ENCODE measurements around the gene ARHGAP25. TPM values are rescaled to one million over a fixed set of nuclear protein-coding genes. Genes with fewer than 3 reads are reported as not detected.

The ARHGAP25 gene
- total RNA-seq, 1 experiment from 2014 or later: 172 TPM

DNA sequence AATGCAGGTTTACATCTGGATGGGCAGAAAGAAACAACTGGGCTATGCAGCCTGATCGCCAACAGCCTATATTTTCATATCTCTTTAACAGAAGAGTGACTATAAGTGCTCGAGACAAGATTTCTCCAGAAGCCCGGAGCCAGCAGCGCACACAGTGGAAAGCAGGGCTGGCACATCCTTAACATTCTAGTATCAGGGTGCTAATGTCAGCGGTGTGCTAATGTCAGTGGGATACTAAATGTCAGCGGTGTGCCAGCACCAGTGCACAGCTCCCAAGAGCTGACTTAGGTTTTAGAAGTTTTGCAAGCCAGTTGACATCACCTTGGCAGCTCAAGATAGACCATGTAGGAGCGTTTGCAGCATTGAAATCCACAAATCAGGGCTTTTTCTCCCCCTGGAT lies 128.3 kb downstream of the ARHGAP25 start:
- Histone ChIP-seq H3K9ac (ENCODE audit: low read length) (no peak overlapping the region), H4K20me1 (ENCODE audit: insufficient read depth, low read depth, low read length) (no peaks in the 10 kb centered on the region), H3K79me2 (ENCODE audit: low read length) (no peaks in the 10 kb centered on the region), H3K9me2 (replicated peaks; ENCODE audit: insufficient read depth, low read length) (no peaks in the 10 kb centered on the region), H3K27me3 (ENCODE audit: low read length) (no peaks in the 10 kb centered on the region), H3K4me1 (ENCODE audit: low read length) (peaks cover 13% of the 10 kb centered on the region), H3K4me2 (ENCODE audit: low read depth, low read length, poor library complexity, severe bottlenecking) (no peak overlapping the region), H2AFZ (ENCODE audit: low read length) (no peak overlapping the region), H3K36me3 (ENCODE audit: insufficient read depth, low read length) (no peaks in the 10 kb centered on the region), H3K9me3 (ENCODE audit: low read length) (no peaks in the 10 kb centered on the region), H3K27ac (ENCODE audit: low read length) (no peak overlapping the region), H3K4me3 (ENCODE audit: low read length) (no peak overlapping the region)
- no peak for DNase-seq

DNA sequence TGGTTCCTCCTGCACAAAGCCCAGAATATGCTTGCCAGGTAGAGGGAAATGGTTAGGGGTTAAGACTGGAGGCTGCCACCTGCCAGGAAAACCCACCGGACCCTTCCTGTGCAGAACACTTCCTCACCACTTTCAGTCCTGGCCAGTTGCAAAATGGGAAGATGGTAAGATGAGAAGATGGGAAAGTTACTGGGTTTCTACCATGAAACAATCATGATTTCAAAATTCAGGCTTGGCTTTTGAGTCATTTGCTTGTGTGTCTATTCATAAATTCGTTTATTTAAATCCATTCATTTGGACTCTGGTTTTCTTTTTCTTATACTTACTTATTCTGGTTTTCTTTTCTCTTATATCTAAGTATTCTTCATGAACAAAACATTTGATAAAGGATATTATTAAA lies 129.4 kb downstream of the ARHGAP25 start:
- Histone ChIP-seq H3K27ac (ENCODE audit: low read length) (no peak overlapping the region), H3K36me3 (ENCODE audit: insufficient read depth, low read length) (no peaks in the 10 kb centered on the region), H3K27me3 (ENCODE audit: low read length) (no peaks in the 10 kb centered on the region), H4K20me1 (ENCODE audit: insufficient read depth, low read depth, low read length) (no peaks in the 10 kb centered on the region), H3K9ac (ENCODE audit: low read length) (no peak overlapping the region), H3K4me1 (ENCODE audit: low read length) (peaks cover 3% of the 10 kb centered on the region), H3K4me2 (ENCODE audit: low read depth, low read length, poor library complexity, severe bottlenecking) (no peak overlapping the region), H3K4me3 (ENCODE audit: low read length) (no peak overlapping the region), H3K9me3 (ENCODE audit: low read length) (no peaks in the 10 kb centered on the region), H3K9me2 (replicated peaks; ENCODE audit: insufficient read depth, low read length) (no peaks in the 10 kb centered on the region), H2AFZ (ENCODE audit: low read length) (no peak overlapping the region), H3K79me2 (ENCODE audit: low read length) (no peaks in the 10 kb centered on the region)
- no peak for DNase-seq

DNA sequence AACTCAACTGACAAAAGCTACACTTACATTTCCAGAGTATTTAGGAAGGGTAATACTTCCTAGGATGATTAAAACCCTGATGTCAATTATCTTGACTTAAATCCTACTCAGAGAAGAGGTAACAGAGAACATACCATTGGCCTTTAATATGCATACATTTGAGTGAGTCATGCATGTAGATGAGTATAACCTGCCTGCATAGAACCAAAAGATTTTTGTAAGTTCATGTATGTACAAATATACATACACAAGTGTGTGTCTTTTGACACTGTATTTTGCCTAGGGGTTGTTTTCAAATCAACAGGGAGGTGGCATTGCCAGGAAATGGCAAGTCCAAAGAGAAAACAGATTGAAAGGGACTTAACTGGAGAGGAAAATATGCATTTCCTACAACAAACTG lies 130.5 kb downstream of the ARHGAP25 start:
- H3K9me3 ChIP-seq (ENCODE audit: low read length): no peaks in the 10 kb centered on the region

DNA sequence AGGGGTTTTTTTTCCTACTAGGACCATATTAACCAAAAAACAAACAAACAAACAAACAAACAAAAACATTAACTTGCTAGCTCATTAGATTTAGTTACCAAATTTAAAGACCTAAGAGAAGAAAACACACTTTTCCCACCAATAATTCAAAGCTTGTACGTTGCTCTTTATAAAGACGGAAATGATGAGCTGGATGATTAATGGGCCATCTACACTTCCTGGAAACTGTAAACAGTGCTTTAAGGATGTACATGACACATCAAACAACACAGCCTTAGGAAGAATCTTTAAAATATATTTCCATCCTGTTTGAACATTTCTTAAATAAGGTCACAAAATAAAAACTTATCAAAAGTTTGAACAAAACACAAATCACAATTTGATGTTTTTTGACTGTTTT lies 135.6 kb downstream of the ARHGAP25 start:
- no peak for DNase-seq
- no peak overlapping the region for H2AFZ ChIP-seq (ENCODE audit: low read length)

More for the DNA sequence above, 130.5 kb downstream of the ARHGAP25 start:
- Histone ChIP-seq H3K79me2 (ENCODE audit: low read length) (no peaks in the 10 kb centered on the region), H3K36me3 (ENCODE audit: insufficient read depth, low read length) (no peaks in the 10 kb centered on the region), H3K4me3 (ENCODE audit: low read length) (no peak overlapping the region), H3K4me1 (ENCODE audit: low read length) (peaks cover 3% of the 10 kb centered on the region; the same call in 1 of the 2 replicates), H3K9me2 (replicated peaks; ENCODE audit: insufficient read depth, low read length) (no peaks in the 10 kb centered on the region), H3K4me2 (ENCODE audit: low read depth, low read length, poor library complexity, severe bottlenecking) (no peak overlapping the region), H2AFZ (ENCODE audit: low read length) (no peak overlapping the region), H4K20me1 (ENCODE audit: insufficient read depth, low read depth, low read length) (no peaks in the 10 kb centered on the region), H3K27me3 (ENCODE audit: low read length) (no peaks in the 10 kb centered on the region), H3K27ac (ENCODE audit: low read length) (no peak overlapping the region), H3K9ac (ENCODE audit: low read length) (no peak overlapping the region)
- no peak for DNase-seq

DNA sequence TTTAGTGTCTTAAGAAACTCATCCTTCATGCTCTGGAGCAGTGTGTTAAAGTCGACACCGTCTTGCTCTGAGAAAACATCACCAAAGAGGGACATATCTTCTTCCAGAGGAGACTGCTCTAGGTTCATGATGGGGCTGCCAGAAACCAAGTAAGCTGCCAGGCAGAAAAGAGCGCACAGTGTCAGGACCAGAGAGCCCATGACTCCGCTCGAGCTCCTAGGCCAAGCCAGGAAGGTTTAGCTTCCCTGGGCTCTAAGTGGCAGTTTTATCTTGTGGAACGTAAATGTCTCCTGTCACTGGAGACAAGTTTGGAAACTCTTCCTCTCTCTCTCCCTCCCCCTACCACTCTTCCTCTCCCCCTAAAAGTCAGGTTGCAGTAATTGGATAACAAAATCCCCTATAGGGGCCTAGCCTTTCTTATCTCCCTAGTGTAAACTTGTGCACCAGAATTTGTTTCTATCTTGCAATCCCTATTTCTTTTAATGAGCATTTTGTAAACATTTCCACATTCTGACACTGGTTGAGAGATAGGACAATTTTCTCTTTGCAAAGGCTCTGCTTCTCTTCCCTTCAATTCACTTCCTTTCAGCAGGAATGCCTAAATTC lies 136.7 kb downstream of the ARHGAP25 start, which contains the start of gene BMP10:
TSS of gene BMP10 (minus strand) at position 239 of the 606 bp plus-strand sequence. CDS start at position 200, 39 bp downstream.
- Histone ChIP-seq H3K36me3 (ENCODE audit: insufficient read depth, low read length) (no peaks in the 10 kb centered on the region), H3K79me2 (ENCODE audit: low read length) (no peaks in the 10 kb centered on the region), H2AFZ (ENCODE audit: low read length) (no peak within 1 kb of the TSS), H3K9me3 (ENCODE audit: low read length) (no peaks in the 10 kb centered on the region), H3K27me3 (ENCODE audit: low read length) (no peaks in the 10 kb centered on the region), H3K27ac (ENCODE audit: low read length) (no peak within 1 kb of the TSS), H4K20me1 (ENCODE audit: insufficient read depth, low read depth, low read length) (no peaks in the 10 kb centered on the region), H3K4me2 (ENCODE audit: low read depth, low read length, poor library complexity, severe bottlenecking) (no peak within 1 kb of the TSS), H3K9me2 (replicated peaks; ENCODE audit: insufficient read depth, low read length) (no peaks in the 10 kb centered on the region), H3K9ac (ENCODE audit: low read length) (no peak within 1 kb of the TSS), H3K4me1 (ENCODE audit: low read length) (no peaks in the 10 kb centered on the region), H3K4me3 (ENCODE audit: low read length) (no peak within 1 kb of the TSS)
- DNase-seq: no peak

More for the DNA sequence above, 135.6 kb downstream of the ARHGAP25 start:
- no peaks in the 10 kb centered on the region for H3K4me1 ChIP-seq (ENCODE audit: low read length)
- no peak overlapping the region for H3K9ac ChIP-seq (ENCODE audit: low read length)
- H3K27ac ChIP-seq (ENCODE audit: low read length): no peak overlapping the region
- no peaks in the 10 kb centered on the region for H3K9me3 ChIP-seq (ENCODE audit: low read length)
- H3K79me2 ChIP-seq (ENCODE audit: low read length): no peaks in the 10 kb centered on the region
- no peak overlapping the region for H3K4me2 ChIP-seq (ENCODE audit: low read depth, low read length, poor library complexity, severe bottlenecking)
- H3K9me2 ChIP-seq (replicated peaks; ENCODE audit: insufficient read depth, low read length): no peaks in the 10 kb centered on the region
- no peak overlapping the region for H3K4me3 ChIP-seq (ENCODE audit: low read length)
- H3K27me3 ChIP-seq (ENCODE audit: low read length): no peaks in the 10 kb centered on the region
- no peaks in the 10 kb centered on the region for H4K20me1 ChIP-seq (ENCODE audit: insufficient read depth, low read depth, low read length)
- no peaks in the 10 kb centered on the region for H3K36me3 ChIP-seq (ENCODE audit: insufficient read depth, low read length)

Other genes starting within 250 kb of the ARHGAP25 start
- not detected in 2 replicates for gene PROKR1, start 91.2 kb upstream of the ARHGAP25 start, total RNA-seq (2014; rRNA removed; shearing (Covaris generic); ENCODE audit: low replicate concordance)
- gene BMP10, start 136.6 kb downstream of the ARHGAP25 start, total RNA-seq (2014; rRNA removed; shearing (Covaris generic); ENCODE audit: low replicate concordance): not detected in 2 replicates
- gene GKN2, start 218.1 kb downstream of the ARHGAP25 start, total RNA-seq (2014; rRNA removed; shearing (Covaris generic); ENCODE audit: low replicate concordance): not detected in 2 replicates
- gene GKN1, start 239.8 kb downstream of the ARHGAP25 start, total RNA-seq (2014; rRNA removed; shearing (Covaris generic); ENCODE audit: low replicate concordance): not detected in 2 replicates

All from Karpas-422 (cell line).